ENCODE measurements around the gene SERTAD1. TPM values are rescaled to one million over a fixed set of nuclear protein-coding genes. Genes with fewer than 3 reads are reported as not detected.

The SERTAD1 gene
- total RNA-seq, 3 donors from 2014 or later = 24.2 to 33.9 (median 33.7) TPM

DNA sequence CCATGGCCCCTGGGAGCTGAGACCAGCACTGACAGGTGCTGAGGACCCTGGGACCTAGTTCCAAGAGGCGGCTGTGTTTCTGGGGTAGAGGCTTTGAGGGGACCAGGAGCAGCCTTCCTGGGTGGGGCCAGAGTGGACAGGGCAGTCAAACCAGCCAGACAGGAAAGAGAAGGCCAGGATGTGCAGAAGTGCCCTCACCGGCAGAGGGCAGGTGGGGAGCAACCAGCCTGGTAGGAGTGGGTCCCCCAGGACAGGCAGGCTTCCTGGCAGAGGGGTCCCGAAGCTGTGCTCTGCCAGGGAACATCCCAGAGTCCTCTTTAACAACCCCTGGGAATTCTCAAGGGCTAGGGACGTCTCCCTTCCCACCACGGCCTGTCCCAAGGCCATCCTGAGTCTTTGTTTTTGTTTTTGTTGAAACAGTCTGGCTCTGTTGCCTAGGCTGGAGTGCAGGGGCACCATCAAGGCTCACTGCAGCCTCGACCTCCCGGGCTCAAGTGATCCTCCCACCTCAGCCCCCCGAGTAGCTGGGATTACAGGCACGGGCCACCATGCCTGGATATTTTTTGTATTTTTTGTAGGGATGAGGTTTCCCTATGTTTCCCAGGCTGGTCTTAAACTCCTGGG is 32.8 kb downstream of the SERTAD1 start:
- no peak for ATAC-seq
- H3K27me3 Mint-ChIP-seq (ENCODE audit: low read depth) = no peaks in the 10 kb centered on the region
- no peaks in the 10 kb centered on the region for H3K4me1 Mint-ChIP-seq (ENCODE audit: low read depth)
- no peaks in the 10 kb centered on the region for H3K9me3 Mint-ChIP-seq
- no peaks in the 10 kb centered on the region for H3K36me3 Mint-ChIP-seq (ENCODE audit: insufficient read depth)
- no peak overlapping the region for H3K4me3 Mint-ChIP-seq
- no peak for DNase-seq

DNA sequence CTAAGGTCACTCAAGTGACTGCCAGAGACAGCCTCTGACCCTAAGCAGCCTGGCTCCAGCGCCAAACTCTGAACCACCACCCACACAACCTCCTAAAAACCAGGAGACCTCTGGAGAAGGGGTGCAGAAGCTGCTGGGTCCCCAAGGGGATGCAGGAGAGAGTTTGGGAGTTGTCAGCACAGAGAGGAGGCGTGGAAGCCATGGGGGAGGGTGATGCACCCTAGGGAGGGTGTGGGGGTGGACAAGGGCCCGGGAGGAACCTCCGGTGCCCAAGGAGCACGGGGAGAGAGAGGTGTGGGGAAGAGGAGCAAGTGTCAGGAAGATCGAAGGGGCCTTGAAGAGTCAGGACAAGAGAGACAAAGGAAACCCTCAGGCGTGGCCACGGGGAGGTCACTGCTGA is 33.7 kb downstream of the SERTAD1 start:
- H3K36me3 Mint-ChIP-seq (ENCODE audit: insufficient read depth) = no peaks in the 10 kb centered on the region
- H3K9me3 Mint-ChIP-seq = no peaks in the 10 kb centered on the region
- H3K4me1 Mint-ChIP-seq (ENCODE audit: low read depth) = no peaks in the 10 kb centered on the region
- DNase-seq = no peak
- H3K27me3 Mint-ChIP-seq (ENCODE audit: low read depth) = no peaks in the 10 kb centered on the region
- ATAC-seq = no peak
- no peak overlapping the region for H3K4me3 Mint-ChIP-seq

GRCh38 chr19:40390084-40390742 is 35.6 kb downstream of the SERTAD1 start, which contains the start of gene HIPK4:
Gene HIPK4, minus strand, starts transcription at chr19:40390181. Its CDS starts 279 bp downstream, at chr19:40389902.
- Mint-ChIP-seq H3K36me3 (ENCODE audit: insufficient read depth) (no peaks in the 10 kb centered on the region), H3K4me1 (ENCODE audit: low read depth) (no peaks in the 10 kb centered on the region), H3K4me3 (no peak within 1 kb of the TSS), H3K9me3 (no peaks in the 10 kb centered on the region), H3K27me3 (ENCODE audit: low read depth) (no peaks in the 10 kb centered on the region)
- DNase-seq (no peak), ATAC-seq (no peak)

- Mint-ChIP-seq H3K36me3 (ENCODE audit: insufficient read depth) (no peaks in the 10 kb centered on the region), H3K27me3 (ENCODE audit: low read depth) (no peaks in the 10 kb centered on the region), H3K4me3 (no peak overlapping the region), H3K4me1 (ENCODE audit: low read depth) (no peaks in the 10 kb centered on the region), H3K9me3 (no peaks in the 10 kb centered on the region)
- ATAC-seq = no peak
- no peak for DNase-seq
Observed at GRCh38 chr19:40389404-40390083, 36.2 kb downstream of the SERTAD1 start.

DNA sequence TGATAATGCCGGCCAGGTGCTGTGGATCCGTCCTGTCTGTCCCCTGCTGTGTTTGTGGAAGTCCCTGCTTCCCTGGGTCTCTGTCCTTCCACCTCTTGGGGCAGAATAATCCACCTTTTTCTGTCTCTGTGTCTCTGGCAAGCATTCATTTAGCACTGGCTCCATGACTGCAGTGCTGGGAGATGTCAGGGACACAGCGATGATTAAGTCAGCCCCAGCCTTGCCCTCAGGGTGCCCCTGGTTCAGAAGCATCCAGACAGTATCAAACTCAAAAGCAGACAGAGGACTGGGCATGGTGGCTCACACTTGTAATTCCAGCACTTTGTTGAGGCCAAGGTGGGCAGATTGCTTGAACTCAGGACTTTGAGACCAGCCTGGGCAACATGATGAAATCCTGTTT is 37.3 kb downstream of the SERTAD1 start:
- no peaks in the 10 kb centered on the region for H3K9me3 Mint-ChIP-seq
- DNase-seq (no peak), ATAC-seq (no peak)
- H3K27me3 Mint-ChIP-seq (ENCODE audit: low read depth) = no peaks in the 10 kb centered on the region
- no peaks in the 10 kb centered on the region for H3K4me1 Mint-ChIP-seq (ENCODE audit: low read depth)
- no peak overlapping the region for H3K4me3 Mint-ChIP-seq
- H3K36me3 Mint-ChIP-seq (ENCODE audit: insufficient read depth) = no peaks in the 10 kb centered on the region

DNA sequence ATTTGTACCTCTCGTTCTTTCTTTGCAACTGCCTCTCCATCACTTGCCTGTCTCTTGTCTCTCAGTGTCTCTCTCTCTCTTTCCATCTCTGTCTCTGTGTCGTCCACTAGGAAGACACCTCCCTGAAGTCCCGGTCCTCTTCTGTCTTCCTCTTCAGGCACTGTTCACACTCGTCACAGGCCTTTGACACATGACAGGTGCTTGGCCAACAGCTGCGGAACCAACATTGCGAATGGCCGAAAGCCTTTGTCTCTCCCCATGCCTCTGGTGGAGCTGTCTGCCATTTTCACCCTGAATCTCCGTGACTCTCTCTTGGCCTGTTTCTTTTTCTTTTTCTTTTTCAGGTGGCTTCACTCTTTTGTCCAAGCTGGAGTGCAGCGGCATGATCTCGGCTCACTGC is 38.6 kb downstream of the SERTAD1 start:
- Mint-ChIP-seq H3K27me3 (ENCODE audit: low read depth) (no peaks in the 10 kb centered on the region), H3K9me3 (no peaks in the 10 kb centered on the region)

DNA sequence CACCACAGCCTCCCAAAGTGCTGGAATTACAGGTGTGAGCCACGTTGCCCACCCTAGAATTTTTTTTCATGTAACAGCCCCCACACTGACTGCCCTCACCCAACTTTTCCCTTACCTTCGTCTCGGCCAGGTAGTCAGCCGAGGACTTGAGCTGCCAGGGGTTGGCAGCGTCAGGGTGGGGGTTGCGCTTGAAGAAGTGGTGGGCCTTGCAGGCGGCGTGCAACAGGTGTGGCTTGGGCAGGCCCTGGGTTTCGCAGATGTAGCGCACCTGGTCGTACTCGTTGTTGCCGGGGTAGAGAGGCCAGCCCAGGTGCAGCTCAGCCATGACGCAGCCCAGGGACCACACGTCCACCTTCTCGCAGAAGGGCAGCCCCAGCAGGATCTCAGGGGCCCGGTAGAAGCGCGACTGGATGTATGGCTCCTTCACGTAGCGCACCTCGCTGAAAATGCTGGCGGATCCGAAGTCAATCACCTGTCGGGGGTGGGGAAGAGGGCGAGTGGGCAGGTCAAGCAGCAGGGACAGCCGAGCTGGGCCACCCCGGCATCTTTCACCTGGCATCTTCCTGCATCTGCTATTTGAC is 42.0 kb downstream of the SERTAD1 start:
- no peaks in the 10 kb centered on the region for H3K27me3 Mint-ChIP-seq (ENCODE audit: low read depth)
- no peaks in the 10 kb centered on the region for H3K4me1 Mint-ChIP-seq (ENCODE audit: low read depth)
- no peak overlapping the region for H3K4me3 Mint-ChIP-seq
- no peaks in the 10 kb centered on the region for H3K36me3 Mint-ChIP-seq (ENCODE audit: insufficient read depth)
- H3K9me3 Mint-ChIP-seq = no peaks in the 10 kb centered on the region
- no peak for DNase-seq
- no peak for ATAC-seq

More for the DNA sequence above, 38.6 kb downstream of the SERTAD1 start:
- no peaks in the 10 kb centered on the region for H3K36me3 Mint-ChIP-seq (ENCODE audit: insufficient read depth)
- no peaks in the 10 kb centered on the region for H3K4me1 Mint-ChIP-seq (ENCODE audit: low read depth)
- ATAC-seq (no peak), DNase-seq (no peak)
- no peak overlapping the region for H3K4me3 Mint-ChIP-seq

DNA sequence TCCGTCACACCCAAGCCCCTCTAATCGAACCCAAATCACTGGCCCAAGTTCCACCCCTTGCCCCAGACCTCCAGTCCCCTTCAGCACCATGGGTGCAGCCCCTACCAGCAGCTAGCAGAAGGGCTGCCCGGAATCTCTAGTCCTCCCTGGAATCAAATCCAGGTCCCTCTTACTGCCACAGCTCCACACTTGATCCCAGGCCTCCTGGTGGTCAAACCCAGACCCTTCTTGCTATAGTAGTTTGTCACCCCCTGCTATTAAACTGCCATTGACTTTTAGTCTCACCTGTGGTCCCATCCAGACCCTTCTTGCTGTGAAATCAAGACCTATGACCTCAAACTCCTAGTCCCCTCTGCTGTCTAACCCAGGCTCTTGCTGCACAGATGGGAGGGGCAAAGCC is 44.5 kb downstream of the SERTAD1 start:
- H3K27me3 Mint-ChIP-seq (ENCODE audit: low read depth) = no peaks in the 10 kb centered on the region
- ATAC-seq = no peak
- no peaks in the 10 kb centered on the region for H3K4me1 Mint-ChIP-seq (ENCODE audit: low read depth)
- H3K36me3 Mint-ChIP-seq (ENCODE audit: insufficient read depth) = no peaks in the 10 kb centered on the region
- no peak for DNase-seq
- H3K4me3 Mint-ChIP-seq = no peak overlapping the region
- no peaks in the 10 kb centered on the region for H3K9me3 Mint-ChIP-seq

DNA sequence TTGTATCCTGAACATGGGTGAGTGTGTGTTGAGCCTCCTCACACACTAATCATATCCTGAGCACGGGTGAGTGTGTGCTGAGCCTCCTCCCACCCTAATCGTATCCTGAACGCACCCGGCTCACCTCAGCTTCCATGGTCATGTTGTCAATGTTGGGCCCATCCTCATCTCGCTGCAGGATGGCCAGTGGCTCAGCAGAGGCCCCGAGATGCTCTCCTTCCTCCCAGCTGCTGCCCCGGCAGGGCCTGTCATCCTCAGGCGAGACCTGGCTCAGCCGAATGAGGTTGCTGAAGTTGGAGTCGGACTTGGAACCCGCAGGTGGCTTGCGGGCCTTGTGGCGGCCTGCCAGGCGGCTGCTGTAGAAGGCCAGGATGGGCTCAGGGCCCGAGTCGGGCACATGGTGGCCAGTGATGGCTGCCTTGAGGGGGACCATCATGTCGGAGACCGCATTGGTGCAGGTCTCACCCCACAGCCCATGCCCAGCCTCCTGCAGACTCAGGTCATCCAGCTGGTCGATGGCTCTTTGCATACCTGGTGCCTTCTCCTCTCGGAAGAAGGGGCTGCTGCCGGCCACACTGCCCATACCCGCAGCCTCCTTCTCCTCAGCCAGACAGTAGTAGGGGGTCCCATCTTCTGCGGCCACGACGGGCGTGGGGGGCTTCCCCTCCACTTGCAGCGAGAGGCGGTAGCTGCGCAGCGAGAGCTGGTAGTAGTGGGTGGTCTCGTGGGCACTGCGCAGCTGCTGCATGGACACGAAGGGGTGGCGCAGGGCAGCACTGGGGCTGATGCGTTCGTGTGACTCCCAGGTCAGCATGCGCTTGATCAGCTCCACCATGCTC is 45.4 kb downstream of the SERTAD1 start:
- H3K27me3 Mint-ChIP-seq (ENCODE audit: low read depth) = no peaks in the 10 kb centered on the region
- H3K36me3 Mint-ChIP-seq (ENCODE audit: insufficient read depth) = peaks cover 1% of the 10 kb centered on the region
- no peaks in the 10 kb centered on the region for H3K4me1 Mint-ChIP-seq (ENCODE audit: low read depth)
- no peak overlapping the region for H3K4me3 Mint-ChIP-seq
- DNase-seq (no peak), ATAC-seq (no peak)
- H3K9me3 Mint-ChIP-seq = no peaks in the 10 kb centered on the region

- no peak for DNase-seq
- ATAC-seq = no peak
- Mint-ChIP-seq H3K4me3 (no peak overlapping the region), H3K4me1 (ENCODE audit: low read depth) (peaks cover 1% of the 10 kb centered on the region), H3K27me3 (ENCODE audit: low read depth) (no peaks in the 10 kb centered on the region), H3K36me3 (ENCODE audit: insufficient read depth) (peaks cover 2% of the 10 kb centered on the region), H3K9me3 (no peaks in the 10 kb centered on the region)
Observed at GRCh38 chr19:40379446-40380198, 46.2 kb downstream of the SERTAD1 start.

GRCh38 chr19:40378509-40378908 is 47.3 kb downstream of the SERTAD1 start:
- DNase-seq (no peak), ATAC-seq (no peak)
- H3K36me3 Mint-ChIP-seq (ENCODE audit: insufficient read depth) = peaks cover 6% of the 10 kb centered on the region
- H3K4me3 Mint-ChIP-seq = no peak overlapping the region
- H3K9me3 Mint-ChIP-seq = no peaks in the 10 kb centered on the region
- no peaks in the 10 kb centered on the region for H3K27me3 Mint-ChIP-seq (ENCODE audit: low read depth)
- H3K4me1 Mint-ChIP-seq (ENCODE audit: low read depth) = peaks cover 5% of the 10 kb centered on the region

DNA sequence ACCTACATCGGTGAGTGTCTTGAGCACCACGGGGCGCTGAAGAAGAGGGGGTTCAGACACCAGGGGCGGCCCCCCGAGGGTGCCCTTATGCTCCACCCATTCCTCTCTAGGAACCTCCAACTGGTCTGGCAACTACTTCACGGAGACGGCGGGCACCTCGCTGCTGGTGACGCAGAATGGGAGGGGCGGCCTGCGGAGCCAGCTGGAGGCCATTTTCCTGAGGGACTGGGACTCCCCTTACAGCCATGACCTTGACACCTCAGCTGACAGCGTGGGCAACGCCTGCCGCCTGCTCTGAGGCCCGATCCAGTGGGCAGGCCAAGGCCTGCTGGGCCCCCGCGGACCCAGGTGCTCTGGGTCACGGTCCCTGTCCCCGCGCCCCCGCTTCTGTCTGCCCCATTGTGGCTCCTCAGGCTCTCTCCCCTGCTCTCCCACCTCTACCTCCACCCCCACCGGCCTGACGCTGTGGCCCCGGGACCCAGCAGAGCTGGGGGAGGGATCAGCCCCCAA is 47.9 kb downstream of the SERTAD1 start:
- ATAC-seq (no peak), DNase-seq (no peak)
- H3K36me3 Mint-ChIP-seq (ENCODE audit: insufficient read depth) = peaks cover 6% of the 10 kb centered on the region
- H3K4me3 Mint-ChIP-seq = no peak overlapping the region
- no peaks in the 10 kb centered on the region for H3K9me3 Mint-ChIP-seq
- no peaks in the 10 kb centered on the region for H3K27me3 Mint-ChIP-seq (ENCODE audit: low read depth)
- H3K4me1 Mint-ChIP-seq (ENCODE audit: low read depth) = peaks cover 5% of the 10 kb centered on the region

- peaks cover 5% of the 10 kb centered on the region for H3K4me1 Mint-ChIP-seq (ENCODE audit: low read depth)
- peaks cover 8% of the 10 kb centered on the region for H3K36me3 Mint-ChIP-seq (ENCODE audit: insufficient read depth)
- no peak for ATAC-seq
- no peak for DNase-seq
- no peaks in the 10 kb centered on the region for H3K27me3 Mint-ChIP-seq (ENCODE audit: low read depth)
- no peaks in the 10 kb centered on the region for H3K9me3 Mint-ChIP-seq
- no peak overlapping the region for H3K4me3 Mint-ChIP-seq
Observed at GRCh38 chr19:40376286-40376862, 49.4 kb downstream of the SERTAD1 start.
